HCT116 (cell line): ENCODE results near the gene MAP3K21. TPM values are rescaled to one million over a fixed set of nuclear protein-coding genes. Genes with fewer than 3 reads are reported as not detected.

Experiments
- ATAC-seq: fragments of 200-7000 bp; cut with Tn5 transposase; 2 replicates; pipeline ENCODE4 v1.9.1; 2020; ENCODE audit warnings: mild to moderate bottlenecking, moderate library complexity
- BruUV-seq: library from RNA; stranded (reverse); fragments of 400-500 nt; replicated peaks from 2 replicates; lab custom pipeline; 2021; lab: Mats Ljungman, UMichigan
- CTCF ChIA-PET: fragments of 300-600 bp; sonication (Branson Sonifier 250); formaldehyde crosslinking; loops from one replicate; lab custom pipeline; 2021; ENCODE audit warnings: antibody characterized with exemption; lab: Charles Lee
- POLR2A ChIA-PET: fragments of 300-600, 350-600 bp; sonication (Branson Sonifier 250); formaldehyde crosslinking; loops from one replicate; lab custom pipeline; 2021; ENCODE audit warnings: antibody characterized with exemption; lab: Charles Lee
- RAD21 ChIA-PET, 2 experiments: fragments of 300-600 bp; sonication (Branson Sonifier 250); formaldehyde crosslinking; loops; one replicate each; lab custom pipeline; 2023; ENCODE audit warnings: low total read pairs in 2 of 2; ENCODE audit not compliant: uncharacterized antibody in 2 of 2, unreplicated experiment in 2 of 2, low non-redundant PET in 1 of 2; lab: Charles Lee
- DNase-seq: peaks from one replicate; pipeline ENCODE4 v3.0.0-alpha.2; 2010; ENCODE audit warnings: low read depth, low spot score
- H2AFZ ChIP-seq: fragments of 200-600 bp; shearing (Covaris generic), sonication (generic); 2 replicates; pipeline ENCODE4 v1.6.1; 2017; ENCODE audit warnings: low read depth, mixed run types, mixed read lengths, antibody characterized with exemption, low read length; ENCODE audit not compliant: poor library complexity, severe bottlenecking
- H3K27ac ChIP-seq: 2 replicates; pipeline ENCODE4 v1.5.1; 2012; ENCODE audit warnings: low read depth, low read length
- H3K27me3 ChIP-seq: fragments of 200-600 bp; sonication (generic); 2 replicates; pipeline ENCODE4 v1.6.1; 2016; ENCODE audit warnings: mixed run types, low read length, mixed read lengths; ENCODE audit not compliant: insufficient read depth
- H3K36me3 ChIP-seq, 2 experiments: fragments of 200-500 bp in 1 of 2; fragments of 200-600 bp in 1 of 2; sonication (Bioruptor generic) in 1 of 2; sonication (generic) in 1 of 2; 2 replicates each; pipeline versions ENCODE4 v1.5.1 to v1.6.1; 2014 to 2016; ENCODE audit warnings: low read length in 2 of 2, inconsistent platforms in 1 of 2, mixed read lengths in 1 of 2, mixed run types in 1 of 2; ENCODE audit not compliant: insufficient read depth in 2 of 2, control insufficient read depth in 1 of 2
- H3K4me1 ChIP-seq, 2 experiments: fragments of 200-600 bp in 1 of 2; sonication (generic) in 1 of 2; 2 replicates each; pipeline versions ENCODE4 v1.5.1 to v1.6.1; 2012 to 2017; ENCODE audit warnings: low read length in 2 of 2, inconsistent platforms in 1 of 2, mild to moderate bottlenecking in 1 of 2, mixed read lengths in 1 of 2, mixed run types in 1 of 2, moderate library complexity in 1 of 2; ENCODE audit not compliant: insufficient read depth in 2 of 2, control insufficient read depth in 1 of 2
- H3K4me2 ChIP-seq: fragments of 200-600 bp; sonication (generic); 2 replicates; pipeline ENCODE4 v1.6.1; 2017; ENCODE audit warnings: mixed run types, low read length, mixed read lengths
- H3K4me3 ChIP-seq, 2 experiments: fragments of 200-600 bp in 1 of 2; sonication (generic) in 1 of 2; replicated peaks in 1 of 2; 2 replicates each; pipeline ENCODE4 v1.5.1; 2011 to 2016; ENCODE audit warnings: low read length in 2 of 2, control low read depth in 1 of 2, low read depth in 1 of 2, mild to moderate bottlenecking in 1 of 2, mixed read lengths in 1 of 2, mixed run types in 1 of 2
- H3K79me2 ChIP-seq: fragments of 200-600 bp; sonication (generic); 2 replicates; pipeline ENCODE4 v1.6.1; 2017; ENCODE audit warnings: mild to moderate bottlenecking, mixed run types, low read length, moderate library complexity, mixed read lengths; ENCODE audit not compliant: insufficient read depth
- H3K9ac ChIP-seq: fragments of 200-600 bp; sonication (generic); 2 replicates; pipeline ENCODE4 v1.6.1; 2016; ENCODE audit warnings: low read length, mixed read lengths
- H3K9me2 ChIP-seq: fragments of 200-600 bp; sonication (generic), shearing (Covaris generic); 2 replicates; pipeline ENCODE4 v1.6.1; 2017; ENCODE audit warnings: mixed run types, mild to moderate bottlenecking, moderate library complexity; ENCODE audit not compliant: insufficient read depth
- H3K9me3 ChIP-seq, 2 experiments: fragments of 200-500 bp in 1 of 2; fragments of 200-600 bp in 1 of 2; sonication (Bioruptor generic) in 1 of 2; sonication (generic) in 1 of 2; 2 replicates each; pipeline ENCODE4 v1.6.1; 2014 to 2017; ENCODE audit warnings: low read length in 2 of 2, mixed read lengths in 2 of 2, inconsistent platforms in 1 of 2, low read depth in 1 of 2, mild to moderate bottlenecking in 1 of 2, mixed run types in 1 of 2, moderate library complexity in 1 of 2; ENCODE audit not compliant: control insufficient read depth in 1 of 2, insufficient read depth in 1 of 2
- H4K20me1 ChIP-seq: fragments of 200-600 bp; sonication (generic), shearing (Covaris generic); 2 replicates; pipeline ENCODE4 v1.6.1; 2017; ENCODE audit warnings: mixed run types, mild to moderate bottlenecking, moderate library complexity; ENCODE audit not compliant: insufficient read depth
- CBX3 ChIP-seq: IDR thresholded peaks from 2 replicates; pipeline ENCODE4 v1.6.1; 2012; ENCODE audit warnings: low read depth
- EGR1 ChIP-seq: IDR thresholded peaks from 2 replicates; pipeline ENCODE4 v1.6.1; 2012; ENCODE audit warnings: low read depth
- ELF1 ChIP-seq: IDR thresholded peaks from 2 replicates; pipeline ENCODE4 v1.6.1; 2012; ENCODE audit warnings: low read depth, borderline replicate concordance
- EZH2phosphoT487 ChIP-seq: fragments of 200-600 bp; IDR thresholded peaks from 2 replicates; pipeline ENCODE4 v1.6.1; 2018; ENCODE audit warnings: antibody characterized with exemption, borderline replicate concordance
- FOSL1 ChIP-seq: IDR thresholded peaks from 2 replicates; pipeline ENCODE4 v1.6.1; 2012; ENCODE audit warnings: low read depth
- POLR2A ChIP-seq: IDR thresholded peaks from 2 replicates; pipeline ENCODE4 v1.7.0; 2011; ENCODE audit warnings: borderline replicate concordance; ENCODE audit not compliant: insufficient read depth, insufficient read length; ENCODE audit errors: extremely low read depth
- POLR2AphosphoS5 ChIP-seq: IDR thresholded peaks from 2 replicates; pipeline ENCODE4 v1.6.1; 2011; ENCODE audit warnings: mild to moderate bottlenecking, low read depth, low read length, moderate library complexity
- RAD21 ChIP-seq: IDR thresholded peaks from 2 replicates; pipeline ENCODE4 v1.6.1; 2012; ENCODE audit warnings: low read depth, mild to moderate bottlenecking
- SIN3A ChIP-seq: IDR thresholded peaks from 2 replicates; pipeline ENCODE4 v1.6.1; 2012; ENCODE audit warnings: low read depth
- SP1 ChIP-seq: IDR thresholded peaks from 2 replicates; pipeline ENCODE4 v1.6.1; 2012; ENCODE audit warnings: low read depth
- SRF ChIP-seq: IDR thresholded peaks from 2 replicates; pipeline ENCODE4 v1.6.1; 2012; ENCODE audit warnings: low read depth
- TCF7L2 ChIP-seq: IDR thresholded peaks from 2 replicates; pipeline ENCODE4 v1.7.0; 2011; ENCODE audit warnings: borderline replicate concordance, inconsistent platforms; ENCODE audit not compliant: insufficient read depth, insufficient read length; ENCODE audit errors: extremely low read depth
- YY1 ChIP-seq: IDR thresholded peaks from 2 replicates; pipeline ENCODE4 v1.6.1; 2011; ENCODE audit warnings: low read length, low read depth, moderate library complexity, mild to moderate bottlenecking; ENCODE audit not compliant: insufficient replicate concordance; ENCODE audit errors: extremely low read depth
- ZFX ChIP-seq: fragments of 450-650 bp; IDR thresholded peaks from 2 replicates; pipeline ENCODE4 v1.6.1; 2017
- intact Hi-C: fragments of 100-400 bp; cut with micrococcal nuclease; formaldehyde crosslinking; loops from 2 replicates; pipeline ENCODE4 v1.10.0; 2022
- total RNA-seq: library from RNA; stranded (reverse); gene quantifications from one replicate; pipeline ENCODE4 v1.2.1, GENCODE V29; 2021; ENCODE audit not compliant: unreplicated experiment
- TF ChIP-seq, protein P1 (sequence below): IDR thresholded peaks from 2 replicates; pipeline ENCODE4 v1.6.1; 2012; ENCODE audit warnings: low read depth
- TF ChIP-seq, protein P2 (sequence below): IDR thresholded peaks from 2 replicates; pipeline ENCODE4 v1.6.1; 2011; ENCODE audit warnings: mild to moderate bottlenecking, low read length, moderate library complexity; ENCODE audit not compliant: insufficient replicate concordance; ENCODE audit errors: extremely low read depth
- TF ChIP-seq, protein P3 (sequence below), 3 experiments: fragments of 200-600 bp in 1 of 3; sonication (generic) in 1 of 3; IDR thresholded peaks in 2 of 3; conservative IDR thresholded peaks in 1 of 3; 2 replicates each; pipeline ENCODE4 v1.5.1; 2012 to 2017; ENCODE audit warnings: low read depth in 2 of 3, low read length in 2 of 3, antibody characterized with exemption in 1 of 3, borderline replicate concordance in 1 of 3, control low read depth in 1 of 3, mild to moderate bottlenecking in 1 of 3, mixed read lengths in 1 of 3, mixed run types in 1 of 3, moderate library complexity in 1 of 3; ENCODE audit not compliant: insufficient read depth in 1 of 3
- TF ChIP-seq, protein P4 (sequence below): IDR thresholded peaks from 2 replicates; pipeline ENCODE4 v1.6.1; 2012

The MAP3K21 gene
- total RNA-seq, 1 experiment from 2014 or later: 19.1 TPM

DNA sequence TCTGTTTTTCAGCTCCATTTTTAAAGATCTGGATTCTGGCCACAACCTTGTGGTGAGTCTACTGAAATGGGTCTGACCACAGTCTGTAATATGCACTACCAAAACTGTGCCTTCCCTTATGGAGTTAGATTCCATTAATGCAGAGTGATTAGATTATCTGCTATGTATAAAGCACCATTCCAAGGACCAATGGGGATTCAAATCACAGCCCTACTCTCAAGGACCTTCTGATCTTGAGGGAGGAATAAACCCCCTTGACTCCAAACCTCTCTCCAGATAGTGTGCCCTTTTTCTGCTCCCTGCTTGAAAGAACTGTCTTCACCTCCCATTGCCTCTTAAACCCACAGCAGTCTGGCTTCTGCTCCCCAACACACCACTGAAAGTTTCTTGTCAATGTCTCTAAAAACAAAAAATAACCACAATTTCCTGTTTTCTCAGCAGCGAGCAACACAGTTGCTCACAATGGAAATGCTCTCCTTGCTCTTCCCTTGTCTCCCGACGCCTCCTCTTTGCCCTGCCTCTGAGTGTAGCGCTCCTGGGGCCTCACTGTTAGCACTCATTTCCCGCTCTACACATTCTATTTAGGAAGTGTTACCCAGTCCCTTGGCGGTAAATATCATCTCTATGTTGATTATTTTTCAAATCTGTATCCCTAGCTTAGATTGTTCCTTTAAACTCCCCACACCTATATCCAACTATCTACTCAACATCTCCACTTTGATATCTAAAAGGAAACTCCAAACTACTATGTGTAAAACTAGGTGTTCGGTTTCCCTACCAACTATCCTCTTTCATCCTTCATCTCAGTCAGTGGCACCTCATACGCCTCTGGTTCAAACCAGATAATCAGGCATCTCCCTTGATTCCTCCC lies 45.6 kb upstream of the MAP3K21 start:
- ATAC-seq (no peak), DNase-seq (no peak)
- ChIA-PET CTCF (no interaction called here), POLR2A (no interaction called here)
- H3K27ac ChIP-seq: no peak overlapping the region
- no peaks in the 10 kb centered on the region for H4K20me1 ChIP-seq
- TF ChIP-seq, protein P1, sequence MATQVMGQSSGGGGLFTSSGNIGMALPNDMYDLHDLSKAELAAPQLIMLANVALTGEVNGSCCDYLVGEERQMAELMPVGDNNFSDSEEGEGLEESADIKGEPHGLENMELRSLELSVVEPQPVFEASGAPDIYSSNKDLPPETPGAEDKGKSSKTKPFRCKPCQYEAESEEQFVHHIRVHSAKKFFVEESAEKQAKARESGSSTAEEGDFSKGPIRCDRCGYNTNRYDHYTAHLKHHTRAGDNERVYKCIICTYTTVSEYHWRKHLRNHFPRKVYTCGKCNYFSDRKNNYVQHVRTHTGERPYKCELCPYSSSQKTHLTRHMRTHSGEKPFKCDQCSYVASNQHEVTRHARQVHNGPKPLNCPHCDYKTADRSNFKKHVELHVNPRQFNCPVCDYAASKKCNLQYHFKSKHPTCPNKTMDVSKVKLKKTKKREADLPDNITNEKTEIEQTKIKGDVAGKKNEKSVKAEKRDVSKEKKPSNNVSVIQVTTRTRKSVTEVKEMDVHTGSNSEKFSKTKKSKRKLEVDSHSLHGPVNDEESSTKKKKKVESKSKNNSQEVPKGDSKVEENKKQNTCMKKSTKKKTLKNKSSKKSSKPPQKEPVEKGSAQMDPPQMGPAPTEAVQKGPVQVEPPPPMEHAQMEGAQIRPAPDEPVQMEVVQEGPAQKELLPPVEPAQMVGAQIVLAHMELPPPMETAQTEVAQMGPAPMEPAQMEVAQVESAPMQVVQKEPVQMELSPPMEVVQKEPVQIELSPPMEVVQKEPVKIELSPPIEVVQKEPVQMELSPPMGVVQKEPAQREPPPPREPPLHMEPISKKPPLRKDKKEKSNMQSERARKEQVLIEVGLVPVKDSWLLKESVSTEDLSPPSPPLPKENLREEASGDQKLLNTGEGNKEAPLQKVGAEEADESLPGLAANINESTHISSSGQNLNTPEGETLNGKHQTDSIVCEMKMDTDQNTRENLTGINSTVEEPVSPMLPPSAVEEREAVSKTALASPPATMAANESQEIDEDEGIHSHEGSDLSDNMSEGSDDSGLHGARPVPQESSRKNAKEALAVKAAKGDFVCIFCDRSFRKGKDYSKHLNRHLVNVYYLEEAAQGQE: no peak
- TF ChIP-seq ZFX (no peak), SP1 (no peak), SIN3A (no peak), SRF (no peak), FOSL1 (no peak), CBX3 (no peak), RAD21 (no peak), EZH2phosphoT487 (no peak), POLR2AphosphoS5 (no peak), EGR1 (no peak), TCF7L2 (no peak), POLR2A (no peak), ELF1 (no peak), YY1 (no peak)
- TF ChIP-seq, protein P2, sequence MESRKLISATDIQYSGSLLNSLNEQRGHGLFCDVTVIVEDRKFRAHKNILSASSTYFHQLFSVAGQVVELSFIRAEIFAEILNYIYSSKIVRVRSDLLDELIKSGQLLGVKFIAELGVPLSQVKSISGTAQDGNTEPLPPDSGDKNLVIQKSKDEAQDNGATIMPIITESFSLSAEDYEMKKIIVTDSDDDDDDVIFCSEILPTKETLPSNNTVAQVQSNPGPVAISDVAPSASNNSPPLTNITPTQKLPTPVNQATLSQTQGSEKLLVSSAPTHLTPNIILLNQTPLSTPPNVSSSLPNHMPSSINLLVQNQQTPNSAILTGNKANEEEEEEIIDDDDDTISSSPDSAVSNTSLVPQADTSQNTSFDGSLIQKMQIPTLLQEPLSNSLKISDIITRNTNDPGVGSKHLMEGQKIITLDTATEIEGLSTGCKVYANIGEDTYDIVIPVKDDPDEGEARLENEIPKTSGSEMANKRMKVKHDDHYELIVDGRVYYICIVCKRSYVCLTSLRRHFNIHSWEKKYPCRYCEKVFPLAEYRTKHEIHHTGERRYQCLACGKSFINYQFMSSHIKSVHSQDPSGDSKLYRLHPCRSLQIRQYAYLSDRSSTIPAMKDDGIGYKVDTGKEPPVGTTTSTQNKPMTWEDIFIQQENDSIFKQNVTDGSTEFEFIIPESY: no peak
- TF ChIP-seq, protein P3, sequence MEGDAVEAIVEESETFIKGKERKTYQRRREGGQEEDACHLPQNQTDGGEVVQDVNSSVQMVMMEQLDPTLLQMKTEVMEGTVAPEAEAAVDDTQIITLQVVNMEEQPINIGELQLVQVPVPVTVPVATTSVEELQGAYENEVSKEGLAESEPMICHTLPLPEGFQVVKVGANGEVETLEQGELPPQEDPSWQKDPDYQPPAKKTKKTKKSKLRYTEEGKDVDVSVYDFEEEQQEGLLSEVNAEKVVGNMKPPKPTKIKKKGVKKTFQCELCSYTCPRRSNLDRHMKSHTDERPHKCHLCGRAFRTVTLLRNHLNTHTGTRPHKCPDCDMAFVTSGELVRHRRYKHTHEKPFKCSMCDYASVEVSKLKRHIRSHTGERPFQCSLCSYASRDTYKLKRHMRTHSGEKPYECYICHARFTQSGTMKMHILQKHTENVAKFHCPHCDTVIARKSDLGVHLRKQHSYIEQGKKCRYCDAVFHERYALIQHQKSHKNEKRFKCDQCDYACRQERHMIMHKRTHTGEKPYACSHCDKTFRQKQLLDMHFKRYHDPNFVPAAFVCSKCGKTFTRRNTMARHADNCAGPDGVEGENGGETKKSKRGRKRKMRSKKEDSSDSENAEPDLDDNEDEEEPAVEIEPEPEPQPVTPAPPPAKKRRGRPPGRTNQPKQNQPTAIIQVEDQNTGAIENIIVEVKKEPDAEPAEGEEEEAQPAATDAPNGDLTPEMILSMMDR (IDR thresholded peaks at IDR 0.05 in 2 of 3, conservative IDR thresholded peaks at IDR 0.05 in 1 of 3; ENCODE audit: borderline replicate concordance in 1 of 3, insufficient read depth in 1 of 3, low read depth in 2 of 3, low read length in 2 of 3): no peak
- TF ChIP-seq, protein P4, sequence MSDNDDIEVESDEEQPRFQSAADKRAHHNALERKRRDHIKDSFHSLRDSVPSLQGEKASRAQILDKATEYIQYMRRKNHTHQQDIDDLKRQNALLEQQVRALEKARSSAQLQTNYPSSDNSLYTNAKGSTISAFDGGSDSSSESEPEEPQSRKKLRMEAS: no peak
- TF ChIP-seq, all 23 proteins: peak for 0
- no TSS peak for BruUV-seq
- H3K4me1 ChIP-seq: no peaks in the 10 kb centered on the region
- no peaks in the 10 kb centered on the region for H3K27me3 ChIP-seq
- H3K79me2 ChIP-seq: peaks cover 12% of the 10 kb centered on the region; the same call in 1 of the 2 replicates
- RAD21 ChIA-PET: no interaction called here
- no peak overlapping the region for H2AFZ ChIP-seq
- no peaks in the 10 kb centered on the region for H3K36me3 ChIP-seq
- no peaks in the 10 kb centered on the region for H3K9me2 ChIP-seq
- H3K9ac ChIP-seq: no peak overlapping the region
- no peaks in the 10 kb centered on the region for H3K9me3 ChIP-seq
- H3K4me3 ChIP-seq: no peak overlapping the region
- intact Hi-C loops: no loop called here
- no peak overlapping the region for H3K4me2 ChIP-seq
